Loucy (cell line): ENCODE results near the gene KLKB1.

Experiments
- CTCF ChIP-seq: fragments of 200-600 bp; sonication (generic); conservative IDR thresholded peaks from 2 replicates; pipeline ENCODE4 v1.5.1; 2014; ENCODE audit warnings: mild to moderate bottlenecking, antibody characterized with exemption, low read length
- EZH2phosphoT487 ChIP-seq: fragments of 200-600 bp; IDR thresholded peaks from 2 replicates; pipeline ENCODE4 v1.6.1; 2018; ENCODE audit warnings: antibody characterized with exemption, mild to moderate bottlenecking, moderate library complexity, borderline replicate concordance

DNA sequence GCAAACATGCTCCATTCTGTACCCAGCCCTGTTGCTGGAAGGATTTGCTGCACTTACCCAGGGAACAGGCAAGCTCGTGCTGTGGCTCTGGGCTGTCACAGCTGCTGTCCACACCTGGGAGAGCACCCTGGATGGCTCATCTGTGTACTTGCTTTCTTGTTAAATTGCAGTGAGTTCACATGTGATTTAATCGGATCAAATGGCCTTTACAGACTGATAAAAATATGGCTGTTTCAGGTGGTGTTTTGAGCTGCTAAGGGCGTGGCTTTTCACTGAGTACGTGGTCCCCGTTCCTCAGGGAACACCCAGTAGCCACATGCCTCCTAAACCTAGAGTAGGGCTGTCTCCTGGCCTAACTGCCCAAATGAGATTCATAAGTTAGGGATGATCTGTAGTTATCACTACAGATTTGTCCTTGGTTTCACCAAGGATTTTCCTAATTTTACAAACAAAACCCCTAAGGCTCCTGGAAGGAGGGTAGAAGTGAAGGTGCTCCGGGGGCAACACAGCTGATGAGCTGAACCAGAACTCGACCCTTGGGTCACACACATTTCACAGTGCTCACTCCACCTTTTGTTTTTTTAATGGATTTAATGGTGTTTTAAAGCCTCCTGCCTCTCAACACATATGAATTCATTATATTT, 13.7 kb downstream of the KLKB1 start:
- TF ChIP-seq CTCF (no peak), EZH2phosphoT487 (no peak)
